Breast epithelium (tissue), 4 donors: ENCODE data around the gene BNIP3. TPM values are rescaled to one million over a fixed set of nuclear protein-coding genes. Genes with fewer than 3 reads are reported as not detected.

ENCODE experiments used
- DNase-seq, 2 donors: peaks; one replicate each; pipeline ENCODE4 v3.0.0-alpha.2; 2019; ENCODE audit warnings: low spot score in 2 of 2
- H3K27ac ChIP-seq, 2 donors: fragments of 200-600 bp; sonication (generic) in 1 of 2; one replicate each; pipeline ENCODE4 v1.5.1; 2016 to 2019; ENCODE audit warnings: mild to moderate bottlenecking in 1 of 2
- H3K27me3 ChIP-seq, 2 donors: fragments of 200-600 bp; sonication (generic) in 1 of 2; one replicate each; pipeline versions ENCODE4 v1.5.1 to v1.6.0; 2017 to 2019; ENCODE audit warnings: control low read depth in 1 of 2, mild to moderate bottlenecking in 1 of 2
- H3K36me3 ChIP-seq: fragments of 200-600 bp; one replicate; pipeline ENCODE4 v1.5.1; 2019
- H3K4me1 ChIP-seq, 2 donors: fragments of 200-600 bp; sonication (generic); one replicate each; pipeline ENCODE4 v1.5.1; 2016 to 2019; ENCODE audit warnings: control low read depth in 1 of 2
- H3K4me3 ChIP-seq, 3 donors: fragments of 200-600 bp; sonication (generic); 1 replicate in 2 of 3; 2 replicates in 1 of 3; pipeline ENCODE4 v1.5.1; 2016 to 2019; ENCODE audit warnings: mild to moderate bottlenecking in 3 of 3, moderate library complexity in 2 of 3
- H3K9me3 ChIP-seq, 2 donors: fragments of 200-600 bp; sonication (generic) in 1 of 2; one replicate each; pipeline ENCODE4 v1.5.1; 2016 to 2019; ENCODE audit warnings: control low read depth in 1 of 2
- POLR2A ChIP-seq: fragments of 450-650 bp; IDR thresholded peaks from one replicate; pipeline ENCODE4 v1.6.1; 2016; ENCODE audit warnings: antibody characterized with exemption, mild to moderate bottlenecking, moderate library complexity
- POLR2AphosphoS5 ChIP-seq, 3 donors: sonication (generic); formaldehyde crosslinking; IDR thresholded peaks; one replicate each; pipeline ENCODE4 v1.6.1; 2017; ENCODE audit warnings: antibody characterized with exemption in 3 of 3
- intact Hi-C: fragments of 100-400 bp; cut with DNase I; formaldehyde crosslinking; loops from one replicate; pipeline ENCODE4 v1.15.1; 2023; ENCODE audit warnings: low total_unique reads
- total RNA-seq, 3 donors: library from RNA; depleted of rRNA; stranded (reverse); fragments of >200 nt; gene quantifications; one replicate each; pipeline ENCODE4 v1.1.0, GENCODE V29; 2016
- TF ChIP-seq, protein P1 (sequence below), 3 donors: fragments of 450-650 bp; IDR thresholded peaks; one replicate each; pipeline ENCODE4 v1.5.1; 2016 to 2017; ENCODE audit warnings: antibody characterized with exemption in 3 of 3, mild to moderate bottlenecking in 3 of 3, moderate library complexity in 3 of 3

The BNIP3 gene
- total RNA-seq, 3 donors from 2014 or later = 81.9 to 235 (median 107) TPM

DNA sequence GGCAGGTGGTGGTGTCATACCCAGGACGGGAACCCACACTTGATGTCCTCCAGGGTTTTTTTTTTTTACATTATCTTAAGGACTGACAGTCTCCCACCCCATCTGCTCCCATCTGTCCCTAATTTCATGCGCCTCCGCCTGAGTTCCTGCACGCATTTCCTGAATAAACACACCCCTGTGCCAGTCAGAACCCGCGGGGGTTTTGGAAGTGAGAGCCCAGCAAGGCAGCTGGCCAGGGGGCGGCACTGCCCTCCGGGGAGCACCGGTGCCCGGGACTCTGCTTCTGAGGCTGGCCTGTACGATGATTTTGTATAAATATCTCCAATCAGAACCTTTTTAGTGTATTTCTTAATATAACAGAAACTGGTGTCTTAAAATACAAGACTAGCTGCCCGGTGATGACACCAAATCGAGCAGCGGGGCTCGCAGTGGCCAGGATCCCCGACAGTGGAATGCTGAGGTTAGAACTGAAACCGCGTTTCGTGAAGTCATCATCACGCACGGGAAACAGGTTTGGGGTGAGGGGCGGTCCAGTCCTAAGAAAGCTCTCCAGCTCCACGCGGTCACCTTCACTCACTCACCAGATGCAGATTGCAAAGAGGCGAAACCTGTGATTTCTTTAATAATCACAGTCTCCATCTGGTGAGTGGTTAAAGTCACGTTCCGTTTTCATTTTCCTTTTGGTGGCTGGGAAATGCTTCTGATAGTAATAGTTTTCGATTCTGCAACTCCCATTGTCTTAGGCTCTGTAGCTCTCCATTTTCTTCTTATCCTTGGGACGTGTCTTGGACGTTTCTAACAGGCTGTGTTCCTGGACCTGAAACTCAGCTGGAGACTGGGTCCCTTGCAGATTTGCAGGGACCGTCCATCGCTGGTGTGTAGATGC, 19.7 kb downstream of the BNIP3 start:
- no peak for DNase-seq
- Histone ChIP-seq H3K36me3 (no peaks in the 10 kb centered on the region), H3K27me3 (no peaks in the 10 kb centered on the region), H3K27ac (peak overlapping the region in 1 of 2 donors; percentile 7), H3K9me3 (no peaks in the 10 kb centered on the region), H3K4me3 (peak overlapping the region in 1 of 3 donors; percentile 30), H3K4me1 (no peaks in the 10 kb centered on the region)
- intact Hi-C loops = no loop called here
- TF ChIP-seq POLR2A (no peak), POLR2AphosphoS5 (IDR thresholded peaks at IDR 0.05) (no peak)
- TF ChIP-seq, protein P1, sequence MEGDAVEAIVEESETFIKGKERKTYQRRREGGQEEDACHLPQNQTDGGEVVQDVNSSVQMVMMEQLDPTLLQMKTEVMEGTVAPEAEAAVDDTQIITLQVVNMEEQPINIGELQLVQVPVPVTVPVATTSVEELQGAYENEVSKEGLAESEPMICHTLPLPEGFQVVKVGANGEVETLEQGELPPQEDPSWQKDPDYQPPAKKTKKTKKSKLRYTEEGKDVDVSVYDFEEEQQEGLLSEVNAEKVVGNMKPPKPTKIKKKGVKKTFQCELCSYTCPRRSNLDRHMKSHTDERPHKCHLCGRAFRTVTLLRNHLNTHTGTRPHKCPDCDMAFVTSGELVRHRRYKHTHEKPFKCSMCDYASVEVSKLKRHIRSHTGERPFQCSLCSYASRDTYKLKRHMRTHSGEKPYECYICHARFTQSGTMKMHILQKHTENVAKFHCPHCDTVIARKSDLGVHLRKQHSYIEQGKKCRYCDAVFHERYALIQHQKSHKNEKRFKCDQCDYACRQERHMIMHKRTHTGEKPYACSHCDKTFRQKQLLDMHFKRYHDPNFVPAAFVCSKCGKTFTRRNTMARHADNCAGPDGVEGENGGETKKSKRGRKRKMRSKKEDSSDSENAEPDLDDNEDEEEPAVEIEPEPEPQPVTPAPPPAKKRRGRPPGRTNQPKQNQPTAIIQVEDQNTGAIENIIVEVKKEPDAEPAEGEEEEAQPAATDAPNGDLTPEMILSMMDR (IDR thresholded peaks at IDR 0.05) = no peak

DNA sequence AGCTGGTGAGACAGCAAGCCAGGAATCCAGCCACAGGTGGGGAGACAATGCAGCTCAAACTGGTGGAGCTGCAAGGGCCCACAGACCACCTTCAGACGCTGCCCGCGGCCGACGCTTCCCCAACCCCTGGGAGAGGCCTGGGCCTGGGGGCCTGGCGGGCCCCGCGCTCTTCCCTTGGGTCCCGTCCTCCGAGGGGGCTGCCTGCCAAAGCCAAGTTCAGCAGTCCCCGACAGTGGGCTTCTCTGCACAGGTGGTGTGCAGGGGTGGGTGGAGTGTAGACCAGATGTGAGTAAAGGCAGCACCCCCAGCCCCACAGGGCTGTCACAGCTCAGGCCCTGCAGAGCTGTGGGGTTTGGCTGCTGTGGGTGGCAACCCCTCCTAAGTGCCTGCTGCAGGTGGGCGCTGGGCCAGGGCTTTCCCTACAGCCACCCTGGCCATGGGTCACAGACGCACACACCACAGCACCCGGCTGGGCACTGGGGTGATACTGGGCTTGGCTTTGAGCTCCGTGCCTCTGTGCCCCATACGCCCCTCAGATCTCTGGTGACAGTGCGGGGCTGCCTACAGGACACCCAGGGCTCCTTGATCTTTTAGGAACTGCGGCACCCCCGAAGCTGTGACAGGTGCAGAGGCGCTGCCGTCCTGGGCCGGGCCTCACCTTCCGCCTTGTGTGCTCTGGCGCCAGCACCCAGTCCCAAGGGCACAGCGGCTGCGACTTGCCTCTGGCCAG, 20.5 kb downstream of the BNIP3 start:
- TF ChIP-seq POLR2A = no peak
- TF ChIP-seq POLR2AphosphoS5 (IDR thresholded peaks at IDR 0.05) = no peak
- TF ChIP-seq, protein P1 (IDR thresholded peaks at IDR 0.05) = no peak
- DNase-seq = no peak
- Histone ChIP-seq H3K4me3 (no peak overlapping the region), H3K36me3 (peaks cover 2% of the 10 kb centered on the region), H3K27me3 (no peaks in the 10 kb centered on the region), H3K9me3 (no peaks in the 10 kb centered on the region), H3K27ac (peak overlapping the region in 1 of 2 donors; percentile 7), H3K4me1 (no peaks in the 10 kb centered on the region)
- intact Hi-C loops = no loop called here

- H3K27me3 ChIP-seq = no peaks in the 10 kb centered on the region
- peak in 1 of 2 donors; percentile 42 for DNase-seq
- H3K4me1 ChIP-seq = no peaks in the 10 kb centered on the region
- TF ChIP-seq POLR2AphosphoS5 (IDR thresholded peaks at IDR 0.05) (no peak), POLR2A (no peak)
- TF ChIP-seq, protein P1 (IDR thresholded peaks at IDR 0.05) = no peak
- no peak overlapping the region for H3K27ac ChIP-seq
- peaks cover 8% of the 10 kb centered on the region for H3K36me3 ChIP-seq
- H3K4me3 ChIP-seq = no peak overlapping the region
- intact Hi-C loops = no loop called here
- H3K9me3 ChIP-seq = no peaks in the 10 kb centered on the region
Observed at GRCh38 chr10:131960631-131961046, 21.1 kb downstream of the BNIP3 start.

DNA sequence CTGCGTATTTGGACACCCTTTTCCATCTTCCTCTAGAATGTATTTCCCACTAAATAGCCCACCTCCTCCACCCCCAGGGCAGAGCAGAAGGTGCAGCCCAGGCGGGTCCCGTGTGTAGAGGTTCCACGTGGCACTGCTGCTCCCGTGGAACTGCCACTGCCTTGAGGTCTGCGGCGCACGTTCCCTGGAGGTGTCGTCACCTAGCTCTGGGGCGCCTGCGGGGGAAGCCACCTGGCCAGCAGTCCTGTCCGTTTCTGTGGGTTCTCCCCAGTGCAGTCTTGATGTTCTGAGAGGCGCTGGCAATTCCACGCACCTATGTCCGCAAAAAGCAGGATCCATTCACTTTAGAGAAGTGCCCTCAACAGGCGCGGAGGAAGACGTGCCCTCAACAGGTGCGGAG, 21.9 kb downstream of the BNIP3 start:
- intact Hi-C loops = no loop called here
- no peak for TF ChIP-seq POLR2AphosphoS5 (IDR thresholded peaks at IDR 0.05)
- TF ChIP-seq, protein P1 (IDR thresholded peaks at IDR 0.05) = no peak
- no peak for TF ChIP-seq POLR2A
- Histone ChIP-seq H3K4me1 (no peaks in the 10 kb centered on the region), H3K4me3 (no peak overlapping the region), H3K27me3 (no peaks in the 10 kb centered on the region), H3K27ac (no peak overlapping the region), H3K36me3 (peaks cover 11% of the 10 kb centered on the region), H3K9me3 (no peaks in the 10 kb centered on the region)
- DNase-seq = peak in 1 of 2 donors; percentile 39
